ENCODE results near the gene CBX5. TPM values are rescaled to one million over a fixed set of nuclear protein-coding genes. Genes with fewer than 3 reads are reported as not detected.
A peak's percentile ranks its signal among the peaks of the same experiment; 100 is the strongest.
"Not testable (repeated sequence)": the region's sequence is repeated elsewhere in the genome, so short reads cannot be mapped to it uniquely, and the experiment has no call there.

The CBX5 gene
- total RNA-seq = 10 to 100 TPM; 20.9 to 38.8 (median 25.3) TPM

- no peak for TF ChIP-seq CTCF (IDR thresholded peaks at IDR 0.05)
- ATAC-seq (ENCODE audit: low FRiP score) (peak; percentile 94), DNase-seq (ENCODE audit: low spot score) (peak; percentile 95)
These were observed at the start of gene CBX5 for GRCh38 chr12:54279632-54280467. TSS of gene CBX5 (minus strand) at chr12:54280122. CDS start at chr12:54257650, 22,472 bp downstream.

- no peak for ATAC-seq (ENCODE audit: low FRiP score)
- no peak for TF ChIP-seq CTCF (IDR thresholded peaks at IDR 0.05)
- no peak for DNase-seq (ENCODE audit: low spot score)
These were observed 48.8 kb upstream of the CBX5 start for GRCh38 chr12:54328595-54329337.

- ATAC-seq (ENCODE audit: low FRiP score); DNase-seq (ENCODE audit: low spot score): not testable (repeated sequence)
These were observed 45.7 kb upstream of the CBX5 start for GRCh38 chr12:54325442-54326109.

DNA sequence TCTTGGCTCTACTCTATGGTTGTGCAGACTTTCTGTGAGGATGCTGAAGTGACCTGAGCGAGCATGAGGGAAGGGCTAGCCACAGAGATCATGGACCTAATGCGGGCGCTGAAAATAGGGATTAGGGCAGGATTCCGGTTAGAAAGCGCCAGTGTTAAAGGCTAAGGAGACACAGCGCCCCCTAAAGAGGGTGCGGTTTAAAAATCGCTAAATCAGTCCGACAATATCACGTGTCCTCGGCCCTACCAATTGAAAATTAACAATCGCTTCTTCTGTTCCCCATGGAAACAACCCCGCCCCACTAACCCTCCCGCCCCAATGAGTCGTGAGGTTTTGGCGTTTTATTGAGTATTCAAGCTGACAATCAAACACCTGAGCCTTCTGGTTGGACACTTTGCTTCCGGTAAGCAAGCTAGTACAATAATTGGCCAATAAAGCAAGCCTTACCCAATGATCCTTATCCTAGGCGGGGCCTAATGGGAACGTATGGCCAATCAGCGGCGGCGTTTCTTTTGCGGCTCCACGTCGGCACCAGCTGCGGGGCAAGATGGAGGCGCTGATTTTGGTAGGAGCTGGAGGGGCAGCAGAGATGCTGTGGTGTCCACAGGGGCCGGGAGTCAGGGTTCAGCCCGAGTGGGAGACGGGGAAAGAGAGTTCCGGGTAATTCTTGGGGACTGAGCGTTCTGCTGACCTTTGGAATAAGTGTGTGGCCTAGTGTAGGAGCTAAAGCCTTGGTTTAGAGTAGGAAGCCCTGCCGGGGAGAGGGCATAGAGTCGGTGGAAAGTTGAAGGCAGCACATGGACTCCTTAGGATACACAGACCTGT is 44.9 kb upstream of the CBX5 start, which contains the start of gene COPZ1:
Gene COPZ1, plus strand, starts transcription at position 515 of the 825 bp plus-strand sequence. Its CDS starts 33 bp downstream, at position 548.
- DNase-seq (ENCODE audit: low spot score) = peak; percentile 87
- peak; percentile 97 for ATAC-seq (ENCODE audit: low FRiP score)
- TF ChIP-seq CTCF (IDR thresholded peaks at IDR 0.05) = no peak

GRCh38 chr12:54321363-54321762 is 41.4 kb upstream of the CBX5 start:
- DNase-seq (ENCODE audit: low spot score) (no peak), ATAC-seq (ENCODE audit: low FRiP score) (no peak)
- TF ChIP-seq CTCF (IDR thresholded peaks at IDR 0.05) = no peak

DNA sequence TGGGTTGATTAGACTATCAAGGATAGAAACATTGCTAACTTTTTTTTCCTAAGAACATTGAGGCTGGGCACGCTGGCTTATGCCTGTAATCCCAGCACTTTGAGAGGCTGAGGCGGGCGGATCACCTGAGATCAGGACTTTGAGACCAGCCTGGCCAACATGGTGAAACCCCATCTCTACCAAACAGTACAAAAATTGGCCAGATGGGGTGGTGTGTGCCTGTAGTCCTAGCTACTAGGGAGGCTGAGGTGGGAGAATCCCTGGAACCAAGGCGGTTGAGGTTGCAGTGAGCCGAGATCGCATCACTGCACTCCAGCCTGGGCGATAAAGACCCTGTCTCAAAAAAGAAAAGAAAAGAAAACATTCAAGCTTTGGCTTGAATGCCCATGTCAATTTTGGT is 32.4 kb upstream of the CBX5 start:
- ATAC-seq (ENCODE audit: low FRiP score) = not testable (repeated sequence)

GRCh38 chr12:54311051-54311450 is 31.1 kb upstream of the CBX5 start:
- ATAC-seq (ENCODE audit: low FRiP score) (no peak), DNase-seq (ENCODE audit: low spot score) (no peak)
- no peak for TF ChIP-seq CTCF (IDR thresholded peaks at IDR 0.05)

More for the DNA sequence above, 32.4 kb upstream of the CBX5 start:
- not testable (repeated sequence) for DNase-seq (ENCODE audit: low spot score)
